K562 (cell line): ENCODE data around the gene CYB561A3. TPM values are rescaled to one million over a fixed set of nuclear protein-coding genes. Genes with fewer than 3 reads are reported as not detected.

ENCODE experiments used
- ATF6 ChIP-seq: sonication (generic); formaldehyde crosslinking; IDR thresholded peaks from 2 replicates; pipeline ENCODE4 v1.4.0; 2020; ENCODE audit warnings: mild to moderate bottlenecking, missing genetic modification reagents
- CEBPZ ChIP-seq: fragments of 150-350 bp; IDR thresholded peaks from 2 replicates; pipeline ENCODE4 v1.6.1; 2014; ENCODE audit warnings: low read depth, mild to moderate bottlenecking, low read length, borderline replicate concordance
- CGGBP1 ChIP-seq: fragments of 250-450 bp; sonication (Bioruptor Pico); IDR thresholded peaks from 2 replicates; pipeline ENCODE4 v1.9.0; 2021; ENCODE audit warnings: mild to moderate bottlenecking
- ELK3 ChIP-seq: fragments of 450-650 bp; formaldehyde crosslinking; IDR thresholded peaks from 2 replicates; pipeline ENCODE4 v1.4.0; 2020; ENCODE audit warnings: mild to moderate bottlenecking
- FOXM1 ChIP-seq, 2 experiments: fragments of 450-650 bp in 1 of 2; sonication (generic) in 1 of 2; formaldehyde crosslinking in 1 of 2; IDR thresholded peaks; 2 replicates each; pipeline versions ENCODE4 v1.6.1 to v1.9.0; 2017 to 2022; ENCODE audit warnings: low read depth in 2 of 2, mild to moderate bottlenecking in 2 of 2, missing genetic modification reagents in 1 of 2, moderate library complexity in 1 of 2
- GATA2 ChIP-seq: sonication (generic); formaldehyde crosslinking; IDR thresholded peaks from 2 replicates; pipeline ENCODE4 v1.4.0; 2020; ENCODE audit warnings: mild to moderate bottlenecking, missing genetic modification reagents
- MAFK ChIP-seq: IDR thresholded peaks from 2 replicates; pipeline ENCODE4 v1.6.1; 2011; ENCODE audit warnings: low read length, improper control_type of control experiment
- MIER1 ChIP-seq: fragments of 450-650 bp; IDR thresholded peaks from 2 replicates; pipeline ENCODE4 v1.6.1; 2016; ENCODE audit warnings: antibody characterized with exemption, mild to moderate bottlenecking, low read depth
- NFXL1 ChIP-seq: fragments of 450-650 bp; formaldehyde crosslinking; IDR thresholded peaks from 2 replicates; pipeline ENCODE4 v1.4.0; 2021; ENCODE audit warnings: mild to moderate bottlenecking
- NR2C2 ChIP-seq, 2 experiments: fragments of 200-800 bp in 1 of 2; sonication (Bioruptor generic) in 1 of 2; sonication (generic) in 1 of 2; formaldehyde crosslinking in 1 of 2; IDR thresholded peaks; 2 replicates each; pipeline versions ENCODE4 v1.6.1 to v1.8.0; 2016 to 2022; ENCODE audit warnings: mild to moderate bottlenecking in 1 of 2, missing compliant biosample characterization in 1 of 2, missing genetic modification characterization in 1 of 2, missing genetic modification reagents in 1 of 2
- PHB2 ChIP-seq: fragments of 450-650 bp; IDR thresholded peaks from 2 replicates; pipeline ENCODE4 v1.6.1; 2017; ENCODE audit warnings: low read depth
- PYGO2 ChIP-seq: fragments of 450-650 bp; IDR thresholded peaks from 2 replicates; pipeline ENCODE4 v1.6.1; 2016; ENCODE audit warnings: mild to moderate bottlenecking, missing genetic modification characterization, moderate library complexity, missing compliant biosample characterization
- RCOR1 ChIP-seq, 2 experiments: IDR thresholded peaks; 2 replicates each; pipeline ENCODE4 v1.6.1; 2012; ENCODE audit warnings: low read depth in 2 of 2, low read length in 2 of 2, borderline replicate concordance in 1 of 2, improper control_type of control experiment in 1 of 2
- SMARCE1 ChIP-seq: fragments of 450-650 bp; IDR thresholded peaks from 2 replicates; pipeline ENCODE4 v1.7.1; 2016; ENCODE audit warnings: mild to moderate bottlenecking
- STAT5A ChIP-seq: IDR thresholded peaks from 2 replicates; pipeline ENCODE4 v1.6.1; 2012; ENCODE audit warnings: low read length, inconsistent platforms, borderline replicate concordance
- TCF3 ChIP-seq: sonication (generic); formaldehyde crosslinking; IDR thresholded peaks from 2 replicates; pipeline ENCODE4 v1.4.0; 2020; ENCODE audit warnings: mild to moderate bottlenecking, missing genetic modification reagents
- TEAD2 ChIP-seq: fragments of 450-650 bp; IDR thresholded peaks from 2 replicates; pipeline ENCODE4 v1.6.1; 2016; ENCODE audit warnings: missing genetic modification characterization, control low read depth, missing compliant biosample characterization
- polyA plus RNA-seq, 8 experiments: library from polyadenylated mRNA; depleted of rRNA in 4 of 8; stranded (reverse) in 5 of 8; unstranded in 3 of 8; fragments of >200 nt; fragmentation: Nextera tagmentation in 2 of 8; fragmentation: Illumina TruSeq in 1 of 8; extraction: Ambion mirVana in 2 of 8; extraction: Trizol in 1 of 8; gene quantifications; 2 replicates each; pipeline versions ENCODE4 v1.2.1 to v1.2.3, GENCODE V29; 2011 to 2014; ENCODE audit warnings: inconsistent platforms in 1 of 8, missing spikeins in 1 of 8
- total RNA-seq, 7 experiments: library from RNA; depleted of rRNA in 6 of 7; stranded (reverse); fragments of >200 nt in 6 of 7; fragmentation: Illumina TruSeq in 2 of 7; extraction: Trizol in 2 of 7; gene quantifications; 2 replicates each; pipeline versions ENCODE4 v1.2.1 to v1.2.3, GENCODE V29; 2011 to 2021; ENCODE audit warnings: low replicate concordance in 1 of 7
- TF ChIP-seq, protein P1 (sequence below), 2 experiments: IDR thresholded peaks in 1 of 2; conservative IDR thresholded peaks in 1 of 2; 2 replicates each; pipeline ENCODE4 v1.6.1; 2016; ENCODE audit warnings: low read depth in 2 of 2, mild to moderate bottlenecking in 1 of 2, missing compliant biosample characterization in 1 of 2, missing genetic modification characterization in 1 of 2, moderate library complexity in 1 of 2

CYB561A3 gene
- total and polyA plus RNA-seq, 9 of the 15 experiments (the other 6 are each of a cell fraction or from before 2014, with no cell fraction given): 29.2 to 78.9 (median 37.9) TPM

- TF ChIP-seq, protein P1, sequence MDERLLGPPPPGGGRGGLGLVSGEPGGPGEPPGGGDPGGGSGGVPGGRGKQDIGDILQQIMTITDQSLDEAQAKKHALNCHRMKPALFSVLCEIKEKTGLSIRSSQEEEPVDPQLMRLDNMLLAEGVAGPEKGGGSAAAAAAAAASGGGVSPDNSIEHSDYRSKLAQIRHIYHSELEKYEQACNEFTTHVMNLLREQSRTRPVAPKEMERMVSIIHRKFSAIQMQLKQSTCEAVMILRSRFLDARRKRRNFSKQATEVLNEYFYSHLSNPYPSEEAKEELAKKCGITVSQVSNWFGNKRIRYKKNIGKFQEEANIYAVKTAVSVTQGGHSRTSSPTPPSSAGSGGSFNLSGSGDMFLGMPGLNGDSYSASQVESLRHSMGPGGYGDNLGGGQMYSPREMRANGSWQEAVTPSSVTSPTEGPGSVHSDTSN (CRISPR knock-in tag; IDR thresholded peaks at IDR 0.05; ENCODE audit: low read depth): no peak
- TF ChIP-seq, protein P1 (tag; conservative IDR thresholded peaks at IDR 0.05; ENCODE audit: low read depth): peak; percentile 83
- TF ChIP-seq ELK3 (CRISPR knock-in tag): no peak
- peak; percentile 87 for TF ChIP-seq TCF3 (CRISPR knock-in tag)
- no peak for TF ChIP-seq NR2C2 (CRISPR knock-in tag; IDR thresholded peaks at IDR 0.05)
- TF ChIP-seq NR2C2 (tag; IDR thresholded peaks at IDR 0.05): peak; percentile 25; the same call in 1 of the 2 replicates
- TF ChIP-seq STAT5A: no peak
- peak; percentile 48; the same call in 1 of the 2 replicates for TF ChIP-seq GATA2 (CRISPR knock-in tag)
- TF ChIP-seq PHB2: no peak
- TF ChIP-seq PYGO2 (tag): no peak
- no peak for TF ChIP-seq NFXL1
- no peak for TF ChIP-seq MIER1
- TF ChIP-seq MAFK: peak; percentile 83
- 0 out of 2 replicates have a peak, but pooled peaks have one; percentile 36 for TF ChIP-seq FOXM1 (IDR thresholded peaks at IDR 0.05; ENCODE audit: low read depth)
- no peak for TF ChIP-seq FOXM1 (CRISPR knock-in tag; IDR thresholded peaks at IDR 0.05; ENCODE audit: low read depth)
- peak; percentile 60; the same call in 1 of the 2 replicates for TF ChIP-seq SMARCE1
- TF ChIP-seq CEBPZ: no peak
- no peak for TF ChIP-seq CGGBP1 (CRISPR knock-in tag)
- TF ChIP-seq ATF6 (CRISPR knock-in tag): no peak
- peak in 1 of 2 experiments; percentile 46; a peak in 1 of 4 replicates for TF ChIP-seq RCOR1 (IDR thresholded peaks at IDR 0.05; ENCODE audit: borderline replicate concordance in 1 of 2, low read depth in 2 of 2, low read length in 2 of 2)
- TF ChIP-seq TEAD2 (tag): no peak
These were observed 5.7 kb upstream of the CYB561A3 start (continued) for GRCh38 chr11:61367406-61367805.
